SK-N-SH treated with all-trans-retinoic acid at 6 μM for 48 hours (cell line): Measurements from ENCODE around the gene GLRX3.

ENCODE experiments used
- ATAC-seq: fragments of 200-7000 bp; cut with Tn5 transposase; 3 replicates; pipeline ENCODE4 v1.9.1; 2020; ENCODE audit warnings: mild to moderate bottlenecking, moderate library complexity
- ARNTL ChIP-seq: fragments of 450-650 bp; formaldehyde crosslinking; IDR thresholded peaks from 2 replicates; pipeline ENCODE4 v1.5.0; 2020; ENCODE audit warnings: low read depth, mild to moderate bottlenecking, moderate library complexity, borderline replicate concordance
- BACH2 ChIP-seq: fragments of 250-450 bp; sonication (Bioruptor Pico); IDR thresholded peaks from 2 replicates; pipeline ENCODE4 v1.9.0; 2021; ENCODE audit warnings: mild to moderate bottlenecking, borderline replicate concordance
- CREB5 ChIP-seq: fragments of 250-450 bp; sonication (Bioruptor Pico); IDR thresholded peaks from 2 replicates; pipeline ENCODE4 v1.5.1; 2020; ENCODE audit warnings: low read depth, mild to moderate bottlenecking, moderate library complexity
- CSDC2 ChIP-seq: fragments of 250-450 bp; sonication (Bioruptor Pico); IDR thresholded peaks from 2 replicates; pipeline ENCODE4 v1.5.0; 2020; ENCODE audit warnings: mild to moderate bottlenecking, moderate library complexity
- CSRNP3 ChIP-seq: fragments of 250-450 bp; sonication (Bioruptor Pico); IDR thresholded peaks from 2 replicates; pipeline ENCODE4 v1.5.1; 2021; ENCODE audit warnings: mild to moderate bottlenecking, moderate library complexity
- ESRRG ChIP-seq: fragments of 250-450 bp; sonication (Bioruptor Pico); IDR thresholded peaks from 2 replicates; pipeline ENCODE4 v1.6.1; 2021; ENCODE audit warnings: mild to moderate bottlenecking
- GLIS3 ChIP-seq: fragments of 250-450 bp; sonication (Bioruptor Pico); IDR thresholded peaks from 2 replicates; pipeline ENCODE4 v1.5.0; 2020; ENCODE audit warnings: mild to moderate bottlenecking, moderate library complexity
- OSR1 ChIP-seq: fragments of 250-450 bp; sonication (Bioruptor Pico); IDR thresholded peaks from 2 replicates; pipeline ENCODE4 v1.8.0; 2022; ENCODE audit warnings: moderate library complexity, mild to moderate bottlenecking, inconsistent platforms
- POU6F1 ChIP-seq: fragments of 250-450 bp; sonication (Bioruptor Pico); IDR thresholded peaks from 2 replicates; pipeline ENCODE4 v1.8.0; 2021; ENCODE audit warnings: low read depth, mild to moderate bottlenecking, moderate library complexity, borderline replicate concordance
- PPARA ChIP-seq: fragments of 250-450 bp; sonication (Bioruptor Pico); IDR thresholded peaks from 2 replicates; pipeline ENCODE4 v1.5.0; 2020; ENCODE audit warnings: mild to moderate bottlenecking, borderline replicate concordance
- RARB ChIP-seq: fragments of 250-450 bp; sonication (Bioruptor Pico); IDR thresholded peaks from 2 replicates; pipeline ENCODE4 v1.8.0; 2021; ENCODE audit warnings: mild to moderate bottlenecking, moderate library complexity
- SNAI2 ChIP-seq: fragments of 250-450 bp; sonication (Bioruptor Pico); IDR thresholded peaks from 2 replicates; pipeline ENCODE4 v1.5.0; 2020; ENCODE audit warnings: mild to moderate bottlenecking, moderate library complexity
- TCF4 ChIP-seq: fragments of 250-450 bp; sonication (Bioruptor Pico); IDR thresholded peaks from 2 replicates; pipeline ENCODE4 v1.8.0; 2021; ENCODE audit warnings: mild to moderate bottlenecking, moderate library complexity, borderline replicate concordance
- ZC3H10 ChIP-seq: fragments of 250-450 bp; sonication (Bioruptor Pico); IDR thresholded peaks from 2 replicates; pipeline ENCODE4 v1.5.1; 2021; ENCODE audit warnings: mild to moderate bottlenecking, moderate library complexity
- ZFP3 ChIP-seq: fragments of 250-450 bp; sonication (Bioruptor Pico); IDR thresholded peaks from 2 replicates; pipeline ENCODE4 v1.5.0; 2020; ENCODE audit warnings: mild to moderate bottlenecking, moderate library complexity
- ZFP30 ChIP-seq: fragments of 450-650 bp; formaldehyde crosslinking; IDR thresholded peaks from 2 replicates; pipeline ENCODE4 v1.5.0; 2022; ENCODE audit warnings: mild to moderate bottlenecking, moderate library complexity
- ZNF565 ChIP-seq: fragments of 450-650 bp; formaldehyde crosslinking; conservative IDR thresholded peaks from 2 replicates; pipeline ENCODE4 v1.5.0; 2020; ENCODE audit warnings: low read depth, mild to moderate bottlenecking, moderate library complexity
- ZNF70 ChIP-seq: fragments of 450-650 bp; formaldehyde crosslinking; IDR thresholded peaks from 2 replicates; pipeline ENCODE4 v1.5.0; 2020; ENCODE audit warnings: mild to moderate bottlenecking, moderate library complexity
- ZNF8 ChIP-seq: fragments of 450-650 bp; formaldehyde crosslinking; IDR thresholded peaks from 2 replicates; pipeline ENCODE4 v1.5.0; 2020; ENCODE audit warnings: mild to moderate bottlenecking, moderate library complexity
- TF ChIP-seq, protein P1 (sequence below): fragments of 250-450 bp; sonication (Bioruptor Pico); IDR thresholded peaks from 2 replicates; pipeline ENCODE4 v1.5.0; 2020; ENCODE audit warnings: mild to moderate bottlenecking, moderate library complexity
- TF ChIP-seq, protein P2 (sequence below): fragments of 250-450 bp; sonication (Bioruptor Pico); IDR thresholded peaks from 2 replicates; pipeline ENCODE4 v1.8.0; 2020; ENCODE audit warnings: mild to moderate bottlenecking, moderate library complexity, borderline replicate concordance

GLRX3 gene

GRCh38 chr10:130202984-130203621 lies 66.9 kb downstream of the GLRX3 start:
- ATAC-seq, result peak; percentile 23; the same call in 2 of the 3 replicates
- no peak for TF ChIP-seq GLIS3 (CRISPR knock-in tag)
- TF ChIP-seq TCF4 (CRISPR knock-in tag), result no peak
- TF ChIP-seq CSDC2 (CRISPR knock-in tag), result no peak
- TF ChIP-seq, all 23 proteins: peak for 0

DNA sequence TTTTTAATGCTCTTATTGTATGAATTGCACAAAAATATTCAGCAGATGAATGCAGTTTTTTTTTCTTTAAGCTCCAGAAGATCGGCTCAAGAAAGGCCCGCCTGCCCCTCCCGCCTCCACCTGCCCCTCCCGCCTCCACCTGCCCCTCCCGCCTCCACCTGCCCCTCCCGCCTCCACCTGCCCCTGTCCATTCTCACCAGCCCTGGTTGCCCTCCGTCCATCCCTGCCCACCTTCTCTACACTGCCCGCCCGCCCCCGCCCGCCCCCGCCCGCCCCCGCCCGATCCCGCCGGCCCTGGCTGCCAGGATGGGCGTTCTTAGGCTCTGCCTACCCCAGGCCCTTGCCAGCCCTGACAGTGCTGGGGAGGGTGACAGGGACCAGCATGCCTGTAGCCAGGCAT lies 67.4 kb downstream of the GLRX3 start:
- no peak for ATAC-seq
- TF ChIP-seq OSR1 (CRISPR knock-in tag), result no peak
- no peak for TF ChIP-seq GLIS3 (CRISPR knock-in tag)
- no peak for TF ChIP-seq TCF4 (CRISPR knock-in tag)
- no peak for TF ChIP-seq PPARA (CRISPR knock-in tag)
- no peak for TF ChIP-seq CREB5 (CRISPR knock-in tag)
- no peak for TF ChIP-seq ESRRG
- no peak for TF ChIP-seq ARNTL (CRISPR knock-in tag)
- no peak for TF ChIP-seq ZC3H10 (CRISPR knock-in tag)
- TF ChIP-seq POU6F1 (CRISPR knock-in tag), result no peak
- no peak for TF ChIP-seq RARB
- TF ChIP-seq ZFP30, result no peak
- no peak for TF ChIP-seq ZNF565 (CRISPR knock-in tag)
- no peak for TF ChIP-seq CSRNP3 (CRISPR knock-in tag)
- TF ChIP-seq, protein P1, sequence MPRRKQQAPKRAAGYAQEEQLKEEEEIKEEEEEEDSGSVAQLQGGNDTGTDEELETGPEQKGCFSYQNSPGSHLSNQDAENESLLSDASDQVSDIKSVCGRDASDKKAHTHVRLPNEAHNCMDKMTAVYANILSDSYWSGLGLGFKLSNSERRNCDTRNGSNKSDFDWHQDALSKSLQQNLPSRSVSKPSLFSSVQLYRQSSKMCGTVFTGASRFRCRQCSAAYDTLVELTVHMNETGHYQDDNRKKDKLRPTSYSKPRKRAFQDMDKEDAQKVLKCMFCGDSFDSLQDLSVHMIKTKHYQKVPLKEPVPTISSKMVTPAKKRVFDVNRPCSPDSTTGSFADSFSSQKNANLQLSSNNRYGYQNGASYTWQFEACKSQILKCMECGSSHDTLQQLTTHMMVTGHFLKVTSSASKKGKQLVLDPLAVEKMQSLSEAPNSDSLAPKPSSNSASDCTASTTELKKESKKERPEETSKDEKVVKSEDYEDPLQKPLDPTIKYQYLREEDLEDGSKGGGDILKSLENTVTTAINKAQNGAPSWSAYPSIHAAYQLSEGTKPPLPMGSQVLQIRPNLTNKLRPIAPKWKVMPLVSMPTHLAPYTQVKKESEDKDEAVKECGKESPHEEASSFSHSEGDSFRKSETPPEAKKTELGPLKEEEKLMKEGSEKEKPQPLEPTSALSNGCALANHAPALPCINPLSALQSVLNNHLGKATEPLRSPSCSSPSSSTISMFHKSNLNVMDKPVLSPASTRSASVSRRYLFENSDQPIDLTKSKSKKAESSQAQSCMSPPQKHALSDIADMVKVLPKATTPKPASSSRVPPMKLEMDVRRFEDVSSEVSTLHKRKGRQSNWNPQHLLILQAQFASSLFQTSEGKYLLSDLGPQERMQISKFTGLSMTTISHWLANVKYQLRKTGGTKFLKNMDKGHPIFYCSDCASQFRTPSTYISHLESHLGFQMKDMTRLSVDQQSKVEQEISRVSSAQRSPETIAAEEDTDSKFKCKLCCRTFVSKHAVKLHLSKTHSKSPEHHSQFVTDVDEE, result no peak
- TF ChIP-seq CSDC2 (CRISPR knock-in tag), result no peak
- no peak for TF ChIP-seq ZNF8
- TF ChIP-seq ZFP3, result no peak

- TF ChIP-seq ZNF565 (CRISPR knock-in tag) (no peak), RARB (no peak), ZNF70 (CRISPR knock-in tag) (no peak), ARNTL (CRISPR knock-in tag) (no peak), OSR1 (CRISPR knock-in tag) (no peak), ZNF8 (no peak), ZFP30 (no peak), GLIS3 (CRISPR knock-in tag) (no peak), TCF4 (CRISPR knock-in tag) (no peak), ZC3H10 (CRISPR knock-in tag) (no peak), ZFP3 (no peak), BACH2 (no peak), SNAI2 (CRISPR knock-in tag) (no peak)
- TF ChIP-seq, protein P2, sequence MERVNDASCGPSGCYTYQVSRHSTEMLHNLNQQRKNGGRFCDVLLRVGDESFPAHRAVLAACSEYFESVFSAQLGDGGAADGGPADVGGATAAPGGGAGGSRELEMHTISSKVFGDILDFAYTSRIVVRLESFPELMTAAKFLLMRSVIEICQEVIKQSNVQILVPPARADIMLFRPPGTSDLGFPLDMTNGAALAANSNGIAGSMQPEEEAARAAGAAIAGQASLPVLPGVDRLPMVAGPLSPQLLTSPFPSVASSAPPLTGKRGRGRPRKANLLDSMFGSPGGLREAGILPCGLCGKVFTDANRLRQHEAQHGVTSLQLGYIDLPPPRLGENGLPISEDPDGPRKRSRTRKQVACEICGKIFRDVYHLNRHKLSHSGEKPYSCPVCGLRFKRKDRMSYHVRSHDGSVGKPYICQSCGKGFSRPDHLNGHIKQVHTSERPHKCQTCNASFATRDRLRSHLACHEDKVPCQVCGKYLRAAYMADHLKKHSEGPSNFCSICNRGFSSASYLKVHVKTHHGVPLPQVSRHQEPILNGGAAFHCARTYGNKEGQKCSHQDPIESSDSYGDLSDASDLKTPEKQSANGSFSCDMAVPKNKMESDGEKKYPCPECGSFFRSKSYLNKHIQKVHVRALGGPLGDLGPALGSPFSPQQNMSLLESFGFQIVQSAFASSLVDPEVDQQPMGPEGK (CRISPR knock-in tag), result no peak
- no peak for ATAC-seq
Observed at GRCh38 chr10:130206216-130206737, 70.1 kb downstream of the GLRX3 start.
